Thoracic aorta (tissue), 2 donors: Measurements from ENCODE around the gene CS. TPM values are rescaled to one million over a fixed set of nuclear protein-coding genes. Genes with fewer than 3 reads are reported as not detected.

ENCODE experiments used
- ATAC-seq: fragments of 150-250 bp; one replicate; pipeline ENCODE4 v1.8.0; 2017; ENCODE audit warnings: low read depth; ENCODE audit not compliant: insufficient number of reproducible peaks, low FRiP score
- DNase-seq: peaks from one replicate; pipeline ENCODE4 v3.0.0-alpha.2; 2020; ENCODE audit warnings: low spot score
- H3K27ac ChIP-seq, 2 donors: fragments of 200-600 bp; sonication (generic); 1 replicate in 1 of 2; 2 replicates in 1 of 2; pipeline ENCODE4 v1.5.1; 2016; ENCODE audit warnings: mild to moderate bottlenecking in 2 of 2, moderate library complexity in 2 of 2
- H3K27me3 ChIP-seq: fragments of 200-600 bp; sonication (generic); replicated peaks from 2 replicates; pipeline ENCODE4 v1.6.0; 2016; ENCODE audit warnings: mild to moderate bottlenecking; ENCODE audit not compliant: insufficient read depth
- H3K36me3 ChIP-seq: fragments of 200-600 bp; sonication (generic); one replicate; pipeline ENCODE4 v1.5.1; 2016
- H3K4me1 ChIP-seq, 2 donors: fragments of 200-600 bp; sonication (generic); 1 replicate in 1 of 2; 2 replicates in 1 of 2; pipeline versions ENCODE4 v1.5.1 to v1.6.0; 2016; ENCODE audit warnings: low read depth in 2 of 2, mild to moderate bottlenecking in 1 of 2; ENCODE audit not compliant: control insufficient read depth in 1 of 2
- H3K4me3 ChIP-seq: fragments of 200-600 bp; sonication (generic); 2 replicates; pipeline ENCODE4 v1.5.1; 2016; ENCODE audit warnings: mild to moderate bottlenecking
- H3K9me3 ChIP-seq: fragments of 200-600 bp; sonication (generic); 2 replicates; pipeline ENCODE4 v1.5.1; 2016
- total RNA-seq, 2 donors: library from RNA; depleted of rRNA; stranded (reverse); fragments of >200 nt; gene quantifications; one replicate each; pipeline versions ENCODE4 v1.1.0 to v1.2.3, GENCODE V29; 2016
- TF ChIP-seq, protein P1 (sequence below): fragments of 200-600 bp; sonication (generic); IDR thresholded peaks from one replicate; pipeline ENCODE4 v1.5.1; 2019; ENCODE audit warnings: antibody characterized with exemption

CS gene
- total RNA-seq, 2 donors from 2014 or later = 120 to 143 TPM

DNA sequence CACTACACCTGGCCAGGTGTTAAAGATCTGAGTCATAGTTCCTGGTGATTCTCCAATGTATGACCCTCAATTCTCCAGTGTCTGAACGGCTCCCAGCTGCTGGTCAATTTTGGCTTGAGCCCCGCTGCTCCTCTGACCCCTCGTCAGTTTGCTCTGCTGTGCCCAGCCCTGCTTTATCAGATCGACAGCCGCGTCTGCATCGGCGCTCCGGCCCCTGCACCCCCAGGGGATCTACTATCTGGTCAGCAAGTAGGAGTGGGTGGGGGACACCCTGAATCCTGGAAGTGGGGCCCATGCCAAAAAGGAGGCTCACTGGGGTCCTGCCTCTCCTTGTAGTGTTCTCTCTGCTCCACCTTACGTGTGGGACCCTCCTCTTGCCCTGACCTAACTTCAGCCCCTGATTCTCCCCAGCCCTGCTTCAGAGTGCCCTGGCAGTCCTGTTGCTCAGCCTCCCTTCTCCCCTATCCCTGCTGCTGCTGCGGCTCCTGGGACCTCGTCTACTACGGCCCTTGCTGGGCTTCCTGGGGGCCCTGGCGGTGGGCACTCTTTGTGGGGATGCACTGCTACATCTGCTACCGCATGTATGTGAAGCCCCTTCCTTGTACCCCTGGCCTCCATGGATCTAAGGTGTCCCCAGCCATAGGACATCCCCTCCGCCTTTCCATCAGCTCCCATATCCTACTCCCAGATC is 65.2 kb downstream of the CS start:
- H3K4me1 ChIP-seq = no peaks in the 10 kb centered on the region
- ATAC-seq = no peak
- TF ChIP-seq, protein P1, sequence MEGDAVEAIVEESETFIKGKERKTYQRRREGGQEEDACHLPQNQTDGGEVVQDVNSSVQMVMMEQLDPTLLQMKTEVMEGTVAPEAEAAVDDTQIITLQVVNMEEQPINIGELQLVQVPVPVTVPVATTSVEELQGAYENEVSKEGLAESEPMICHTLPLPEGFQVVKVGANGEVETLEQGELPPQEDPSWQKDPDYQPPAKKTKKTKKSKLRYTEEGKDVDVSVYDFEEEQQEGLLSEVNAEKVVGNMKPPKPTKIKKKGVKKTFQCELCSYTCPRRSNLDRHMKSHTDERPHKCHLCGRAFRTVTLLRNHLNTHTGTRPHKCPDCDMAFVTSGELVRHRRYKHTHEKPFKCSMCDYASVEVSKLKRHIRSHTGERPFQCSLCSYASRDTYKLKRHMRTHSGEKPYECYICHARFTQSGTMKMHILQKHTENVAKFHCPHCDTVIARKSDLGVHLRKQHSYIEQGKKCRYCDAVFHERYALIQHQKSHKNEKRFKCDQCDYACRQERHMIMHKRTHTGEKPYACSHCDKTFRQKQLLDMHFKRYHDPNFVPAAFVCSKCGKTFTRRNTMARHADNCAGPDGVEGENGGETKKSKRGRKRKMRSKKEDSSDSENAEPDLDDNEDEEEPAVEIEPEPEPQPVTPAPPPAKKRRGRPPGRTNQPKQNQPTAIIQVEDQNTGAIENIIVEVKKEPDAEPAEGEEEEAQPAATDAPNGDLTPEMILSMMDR = no peak
- no peak for DNase-seq
- H3K9me3 ChIP-seq = no peaks in the 10 kb centered on the region
- H3K4me3 ChIP-seq = no peak overlapping the region
- H3K36me3 ChIP-seq = peaks cover 9% of the 10 kb centered on the region
- no peak overlapping the region for H3K27ac ChIP-seq
- no peaks in the 10 kb centered on the region for H3K27me3 ChIP-seq

DNA sequence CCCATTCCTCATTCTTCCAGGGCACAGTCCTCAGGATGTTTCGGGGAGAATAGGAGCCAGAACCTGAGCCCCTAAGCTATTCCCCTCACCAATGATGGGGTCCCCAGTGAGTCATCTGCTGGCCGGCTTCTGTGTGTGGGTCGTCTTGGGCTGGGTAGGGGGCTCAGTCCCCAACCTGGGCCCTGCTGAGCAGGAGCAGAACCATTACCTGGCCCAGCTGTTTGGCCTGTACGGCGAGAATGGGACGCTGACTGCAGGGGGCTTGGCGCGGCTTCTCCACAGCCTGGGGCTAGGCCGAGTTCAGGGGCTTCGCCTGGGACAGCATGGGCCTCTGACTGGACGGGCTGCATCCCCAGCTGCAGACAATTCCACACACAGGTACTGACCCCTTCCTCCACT is 68.9 kb downstream of the CS start:
- TF ChIP-seq, protein P1 = no peak
- Histone ChIP-seq H3K36me3 (no peaks in the 10 kb centered on the region), H3K9me3 (no peaks in the 10 kb centered on the region), H3K4me1 (no peaks in the 10 kb centered on the region), H3K4me3 (no peak overlapping the region), H3K27me3 (no peaks in the 10 kb centered on the region), H3K27ac (no peak overlapping the region)
- DNase-seq (no peak), ATAC-seq (no peak)

DNA sequence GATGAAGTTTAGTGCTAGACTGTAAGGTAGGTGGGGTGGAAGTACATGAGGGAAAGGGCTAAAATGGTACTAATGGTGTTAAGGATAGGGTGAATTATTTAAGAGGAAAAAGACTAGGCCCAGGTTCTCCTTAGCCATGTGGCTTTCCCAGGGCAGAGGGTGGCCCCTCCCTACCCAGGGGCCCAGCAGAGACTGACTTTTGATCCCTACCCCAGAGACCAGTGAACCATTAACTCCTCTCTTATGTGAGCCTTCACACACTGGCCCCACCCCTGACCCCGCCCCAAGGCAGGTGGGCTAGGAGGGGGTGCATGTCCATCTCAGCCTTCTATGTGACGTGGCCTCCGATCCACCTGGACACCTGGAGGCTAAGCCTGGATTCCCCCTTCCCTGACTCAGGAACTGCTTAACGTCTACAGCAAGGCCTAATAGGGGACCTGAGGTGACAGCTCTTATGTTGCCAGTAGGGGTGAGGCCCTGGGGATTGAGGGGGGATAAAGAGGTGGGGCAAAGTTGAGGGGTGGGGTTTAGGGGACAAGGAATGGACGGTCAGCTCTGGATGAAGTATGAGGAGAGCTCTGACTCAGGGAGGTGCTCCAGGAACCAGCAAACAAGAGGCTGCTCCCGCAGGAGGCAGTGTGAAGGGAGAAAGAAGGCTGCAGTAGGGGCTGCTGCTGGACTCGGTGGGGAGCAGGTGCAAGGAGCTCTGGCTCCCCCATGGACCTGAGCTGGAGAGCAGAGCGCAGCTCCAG is 69.5 kb downstream of the CS start:
- TF ChIP-seq, protein P1 = no peak

DNA sequence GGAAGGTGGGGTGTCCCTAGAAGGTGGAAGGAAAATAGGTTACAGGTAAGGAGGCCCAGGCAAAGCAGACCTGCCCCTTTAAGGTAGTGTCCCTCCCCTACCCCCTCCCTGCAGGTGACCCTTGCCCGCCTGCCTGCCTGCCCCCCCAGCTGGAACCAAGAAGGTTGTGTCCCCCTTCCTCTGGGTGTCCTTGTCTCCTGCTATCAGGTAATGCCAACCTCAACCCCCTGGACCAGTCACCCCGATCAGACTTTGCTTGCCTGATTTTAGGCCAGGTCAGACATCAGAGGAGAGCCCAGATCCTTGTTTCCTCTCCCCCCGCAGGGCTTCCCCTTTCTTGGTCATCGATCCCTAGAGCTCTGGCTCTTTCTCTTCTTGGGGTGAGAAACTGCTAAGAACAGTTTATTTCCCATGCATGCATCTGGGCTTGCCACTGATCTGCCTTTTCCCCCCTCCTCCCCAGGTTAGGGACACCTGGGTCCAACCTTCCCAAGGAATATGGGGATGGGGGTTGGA is 70.2 kb downstream of the CS start, which contains the start of gene SLC39A5:
Gene SLC39A5, plus strand, starts transcription at position 136 of the 516 bp plus-strand sequence. CDS start 1,224 bp downstream, outside the sequence.
- Histone ChIP-seq H3K9me3 (no peaks in the 10 kb centered on the region), H3K4me1 (peaks cover 0 to 6% of the 10 kb centered on the region in 2 donors), H3K27ac (no peak within 1 kb of the TSS), H3K36me3 (no peaks in the 10 kb centered on the region), H3K27me3 (no peaks in the 10 kb centered on the region), H3K4me3 (no peak within 1 kb of the TSS)
- no peak for DNase-seq
- TF ChIP-seq, protein P1 = no peak
- ATAC-seq = no peak

More for the DNA sequence above, 69.5 kb downstream of the CS start:
- no peaks in the 10 kb centered on the region for H3K4me1 ChIP-seq
- H3K27ac ChIP-seq = no peak overlapping the region
- no peaks in the 10 kb centered on the region for H3K9me3 ChIP-seq
- H3K4me3 ChIP-seq = no peak overlapping the region
- ATAC-seq (no peak), DNase-seq (no peak)
- H3K27me3 ChIP-seq = no peaks in the 10 kb centered on the region
- H3K36me3 ChIP-seq = no peaks in the 10 kb centered on the region

DNA sequence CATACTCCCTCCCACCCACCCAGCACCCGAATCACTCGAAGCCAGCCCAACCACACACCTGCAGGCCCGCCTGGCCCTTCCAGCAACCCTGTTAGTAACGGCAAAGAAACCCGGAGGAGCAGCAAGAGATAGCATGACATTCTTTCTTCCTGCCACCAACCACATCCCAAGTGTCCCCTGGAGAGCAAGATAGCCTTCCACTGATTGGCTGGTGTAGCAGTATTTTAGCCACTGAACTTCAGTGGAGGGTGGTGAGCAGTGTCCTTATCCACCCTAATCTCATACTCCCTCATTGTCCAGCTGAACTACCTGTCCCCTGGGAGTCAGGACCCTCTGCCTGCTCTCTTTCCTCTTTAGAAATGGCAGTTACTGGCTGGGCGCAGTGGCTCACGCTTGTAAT is 71.0 kb downstream of the CS start:
- DNase-seq (no peak), ATAC-seq (no peak)
- Histone ChIP-seq H3K4me1 (peaks cover 0 to 11% of the 10 kb centered on the region in 2 donors), H3K36me3 (no peaks in the 10 kb centered on the region), H3K4me3 (no peak overlapping the region), H3K27me3 (no peaks in the 10 kb centered on the region), H3K9me3 (no peaks in the 10 kb centered on the region), H3K27ac (no peak overlapping the region)
- TF ChIP-seq, protein P1 = no peak
